WERI-Rb-1 (cell line): ENCODE measurements around the gene LAMB4.

Experiments
- DNase-seq: peaks from one replicate; pipeline ENCODE4 v3.0.0-alpha.2; 2020
- H3K27ac ChIP-seq: fragments of 250-450 bp; sonication (Bioruptor Pico); 2 replicates; pipeline ENCODE4 v1.5.1; 2020; ENCODE audit warnings: mild to moderate bottlenecking, moderate library complexity
- H3K27me3 ChIP-seq: fragments of 250-450 bp; sonication (Bioruptor Pico); 2 replicates; pipeline ENCODE4 v1.5.1; 2021; ENCODE audit warnings: mild to moderate bottlenecking, low read depth, moderate library complexity; ENCODE audit not compliant: insufficient read depth, severe bottlenecking
- H3K36me3 ChIP-seq: fragments of 250-450 bp; sonication (Bioruptor Pico); 2 replicates; pipeline ENCODE4 v1.5.1; 2020; ENCODE audit warnings: mild to moderate bottlenecking, moderate library complexity
- H3K4me3 ChIP-seq: 2 replicates; pipeline ENCODE4 v1.5.1; 2011; ENCODE audit warnings: low read depth, mild to moderate bottlenecking, control low read depth, low read length
- H3K9me3 ChIP-seq: fragments of 250-450 bp; sonication (Bioruptor Pico); 2 replicates; pipeline ENCODE4 v1.5.1; 2021; ENCODE audit warnings: mild to moderate bottlenecking, moderate library complexity; ENCODE audit not compliant: severe bottlenecking
- TF ChIP-seq, protein P1 (sequence below): IDR thresholded peaks from 2 replicates; pipeline ENCODE4 v1.5.1; 2011; ENCODE audit warnings: low read depth, mild to moderate bottlenecking, control low read depth, inconsistent platforms, low read length

LAMB4 gene

GRCh38 chr7:108135446-108136190 lies 5.5 kb upstream of the LAMB4 start:
- H3K27me3 ChIP-seq: no peaks in the 10 kb centered on the region
- no peak for DNase-seq
- TF ChIP-seq, protein P1, sequence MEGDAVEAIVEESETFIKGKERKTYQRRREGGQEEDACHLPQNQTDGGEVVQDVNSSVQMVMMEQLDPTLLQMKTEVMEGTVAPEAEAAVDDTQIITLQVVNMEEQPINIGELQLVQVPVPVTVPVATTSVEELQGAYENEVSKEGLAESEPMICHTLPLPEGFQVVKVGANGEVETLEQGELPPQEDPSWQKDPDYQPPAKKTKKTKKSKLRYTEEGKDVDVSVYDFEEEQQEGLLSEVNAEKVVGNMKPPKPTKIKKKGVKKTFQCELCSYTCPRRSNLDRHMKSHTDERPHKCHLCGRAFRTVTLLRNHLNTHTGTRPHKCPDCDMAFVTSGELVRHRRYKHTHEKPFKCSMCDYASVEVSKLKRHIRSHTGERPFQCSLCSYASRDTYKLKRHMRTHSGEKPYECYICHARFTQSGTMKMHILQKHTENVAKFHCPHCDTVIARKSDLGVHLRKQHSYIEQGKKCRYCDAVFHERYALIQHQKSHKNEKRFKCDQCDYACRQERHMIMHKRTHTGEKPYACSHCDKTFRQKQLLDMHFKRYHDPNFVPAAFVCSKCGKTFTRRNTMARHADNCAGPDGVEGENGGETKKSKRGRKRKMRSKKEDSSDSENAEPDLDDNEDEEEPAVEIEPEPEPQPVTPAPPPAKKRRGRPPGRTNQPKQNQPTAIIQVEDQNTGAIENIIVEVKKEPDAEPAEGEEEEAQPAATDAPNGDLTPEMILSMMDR: no peak
- no peak overlapping the region for H3K4me3 ChIP-seq
- no peaks in the 10 kb centered on the region for H3K36me3 ChIP-seq
- H3K27ac ChIP-seq: no peak overlapping the region
- H3K9me3 ChIP-seq: peaks cover 5% of the 10 kb centered on the region

DNA sequence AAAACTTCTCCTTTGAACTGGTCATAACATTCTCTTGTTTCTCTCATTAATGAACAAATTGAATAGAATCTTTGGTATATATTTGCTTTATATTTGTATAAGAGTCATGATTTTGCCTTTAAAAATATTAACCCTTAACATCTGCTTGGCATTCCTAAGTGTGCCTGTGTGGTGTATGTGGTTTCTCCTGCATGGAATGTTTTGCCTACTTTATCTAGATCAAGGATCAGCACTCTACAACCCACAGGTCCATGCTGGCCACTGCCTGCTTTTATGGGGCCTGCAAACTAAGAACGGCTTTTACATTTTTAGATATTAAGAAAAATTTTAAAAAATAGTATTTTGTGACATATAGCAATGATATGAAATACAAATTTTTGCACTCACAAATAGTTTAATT lies 4.3 kb upstream of the LAMB4 start:
- Histone ChIP-seq H3K27me3 (no peaks in the 10 kb centered on the region), H3K4me3 (no peak overlapping the region), H3K9me3 (peaks cover 5% of the 10 kb centered on the region), H3K27ac (no peak overlapping the region), H3K36me3 (no peaks in the 10 kb centered on the region)
- TF ChIP-seq, protein P1: no peak
- no peak for DNase-seq

DNA sequence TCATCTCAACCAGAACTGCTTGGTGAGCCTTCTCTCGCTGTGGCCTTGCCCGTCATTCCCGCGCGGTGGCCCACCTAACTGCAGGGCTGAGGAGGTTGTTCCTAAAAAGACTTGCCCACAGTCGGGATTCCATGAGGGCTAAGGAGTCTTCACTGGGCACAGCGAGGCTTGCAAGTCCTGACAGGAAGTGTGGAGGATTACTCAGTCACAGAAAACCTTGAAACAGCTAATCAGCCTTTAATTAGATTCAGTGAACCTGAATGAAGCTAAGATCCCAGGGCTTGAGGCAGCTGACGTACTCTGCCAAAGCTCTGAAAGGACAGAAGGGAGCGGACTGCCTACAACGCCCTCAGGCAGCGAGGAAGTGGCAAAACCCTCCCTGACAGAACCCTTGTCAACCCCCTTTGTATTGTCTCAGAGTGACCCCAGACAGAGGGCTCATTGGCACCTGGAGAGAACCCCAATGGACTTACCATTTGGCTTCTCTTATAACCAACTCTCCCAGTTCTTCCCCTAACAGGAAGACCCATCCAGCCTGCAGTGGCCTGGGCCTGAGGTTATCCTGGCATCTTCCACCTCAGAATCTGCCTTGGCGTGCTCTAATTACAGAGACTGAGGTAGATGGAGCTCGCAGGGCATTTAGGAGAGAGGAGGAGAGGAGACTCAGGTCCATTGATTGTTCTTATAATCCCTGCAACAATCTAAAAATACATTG lies 2.5 kb upstream of the LAMB4 start:
- no peak overlapping the region for H3K4me3 ChIP-seq
- H3K27ac ChIP-seq: peak overlapping the region; percentile 43
- H3K36me3 ChIP-seq: no peaks in the 10 kb centered on the region
- peaks cover 5% of the 10 kb centered on the region for H3K9me3 ChIP-seq
- no peaks in the 10 kb centered on the region for H3K27me3 ChIP-seq
- DNase-seq: peak; percentile 47
- TF ChIP-seq, protein P1: no peak

DNA sequence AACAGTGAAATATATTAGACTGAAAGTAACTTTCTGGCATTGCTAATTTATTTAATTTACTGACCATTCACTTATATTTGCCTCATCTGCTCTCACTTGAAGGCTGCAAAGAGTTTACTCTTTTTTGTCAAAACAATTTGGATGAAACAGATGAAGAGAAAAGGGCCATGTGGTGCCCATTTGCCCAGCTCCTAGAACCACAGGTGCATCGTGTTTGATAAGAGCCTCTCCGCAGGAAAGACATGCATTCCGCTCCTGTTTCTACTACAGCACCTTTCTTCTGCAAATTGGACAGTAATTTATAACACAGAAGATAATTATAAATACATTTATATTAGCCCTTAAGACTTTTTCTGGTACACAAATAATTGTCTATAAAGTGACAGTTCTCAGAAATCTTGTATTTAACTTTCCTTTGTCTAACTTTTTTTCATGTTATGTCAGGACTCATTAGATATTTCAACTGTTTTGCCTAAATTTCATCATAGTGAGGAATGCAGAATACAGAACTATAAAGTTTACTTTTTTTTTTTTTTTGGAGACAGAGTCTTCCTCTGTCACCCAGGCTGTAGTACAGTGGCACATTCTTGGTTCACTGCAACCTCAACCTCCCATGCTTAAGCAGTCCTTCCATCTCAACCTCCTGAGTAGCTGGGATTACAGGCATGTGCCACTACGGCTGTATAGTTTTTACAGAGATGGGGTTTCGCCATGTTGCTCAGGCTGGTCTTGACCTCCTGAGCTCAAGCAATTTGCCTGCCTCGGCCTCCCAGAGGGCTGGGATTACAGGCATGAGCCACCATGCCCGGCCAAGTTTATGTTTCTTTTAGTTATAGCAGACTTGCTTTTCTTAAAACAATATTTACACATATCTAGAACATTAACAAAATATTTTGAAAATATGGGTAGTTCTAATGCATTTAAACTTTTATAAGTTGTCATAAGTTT lies 869 bp downstream of the LAMB4 start:
- no peaks in the 10 kb centered on the region for H3K9me3 ChIP-seq
- H3K27ac ChIP-seq: no peak overlapping the region
- no peaks in the 10 kb centered on the region for H3K36me3 ChIP-seq
- TF ChIP-seq, protein P1: no peak
- no peaks in the 10 kb centered on the region for H3K27me3 ChIP-seq
- H3K4me3 ChIP-seq: no peak overlapping the region
- DNase-seq: no peak

- no peaks in the 10 kb centered on the region for H3K36me3 ChIP-seq
- H3K9me3 ChIP-seq: no peaks in the 10 kb centered on the region
- no peak overlapping the region for H3K4me3 ChIP-seq
- H3K27me3 ChIP-seq: no peaks in the 10 kb centered on the region
- TF ChIP-seq, protein P1: no peak
- DNase-seq: no peak
- H3K27ac ChIP-seq: no peak overlapping the region
Observed at GRCh38 chr7:108128514-108128913, 1.6 kb downstream of the LAMB4 start.
